RWPE1 (cell line): ENCODE measurements around the gene CNTNAP4.

Source experiments
- CTCF ChIA-PET: fragments of 350-600 bp; sonication (Branson Sonifier 250); formaldehyde crosslinking; extraction: SDS; loops from one replicate; lab custom pipeline; 2021; lab: Yijun Ruan, JAX
- POLR2A ChIA-PET: fragments of 400-600 bp; formaldehyde crosslinking; extraction: SDS; loops from one replicate; lab custom pipeline; 2020; ENCODE audit warnings: antibody characterized with exemption; ENCODE audit not compliant: low non-redundant PET; lab: Yijun Ruan, JAX
- DNase-seq: peaks from one replicate; pipeline ENCODE4 v3.0.0; 2012; ENCODE audit warnings: low spot score
- H3K27ac ChIP-seq: fragments of 450-650 bp; 2 replicates; pipeline ENCODE4 v1.5.1; 2017
- CTCF ChIP-seq: fragments of 450-650 bp; conservative IDR thresholded peaks from 2 replicates; pipeline ENCODE4 v1.5.1; 2017; ENCODE audit warnings: low read depth, mild to moderate bottlenecking

CNTNAP4 gene

DNA sequence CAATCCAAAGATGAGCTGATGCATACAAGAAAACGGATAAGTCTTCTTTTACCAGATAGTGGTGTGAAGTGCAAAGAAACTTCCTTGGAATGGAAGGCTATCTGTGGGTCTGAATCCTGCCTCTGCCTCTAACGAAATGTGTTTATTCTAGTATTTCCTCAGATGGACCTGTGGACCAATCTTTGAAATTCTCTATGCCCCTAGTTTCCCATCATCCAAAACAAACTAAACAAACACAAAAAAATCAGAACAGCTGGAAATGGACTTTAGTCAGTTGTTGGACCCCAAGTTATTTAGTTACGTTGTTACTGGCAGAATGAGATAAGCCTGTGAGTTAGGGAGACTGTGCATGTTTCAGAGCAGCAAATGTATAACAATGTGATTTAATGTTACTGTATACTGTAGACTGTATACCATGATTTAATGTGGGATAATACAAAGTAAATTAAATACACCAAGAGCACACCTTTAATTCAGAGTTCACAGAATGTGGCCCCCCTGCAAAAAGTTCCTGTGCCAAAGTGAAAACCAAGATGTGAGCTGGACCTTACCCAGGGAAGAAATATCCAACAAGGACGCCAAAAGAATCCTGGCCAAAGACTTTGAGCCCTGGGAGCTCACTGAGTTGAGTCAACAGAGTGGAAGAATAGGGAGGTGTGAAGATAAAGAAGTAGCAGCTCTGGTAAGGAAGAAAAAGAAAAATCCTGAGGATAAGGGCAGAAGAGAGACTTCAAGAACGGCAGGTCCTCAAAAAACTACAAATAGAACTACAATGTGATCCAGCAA is 255.2 kb downstream of the CNTNAP4 start:
- POLR2A ChIA-PET: no interaction called here
- H3K27ac ChIP-seq: no peak overlapping the region
- CTCF ChIA-PET: no interaction called here
- DNase-seq: no peak
- TF ChIP-seq CTCF: no peak

DNA sequence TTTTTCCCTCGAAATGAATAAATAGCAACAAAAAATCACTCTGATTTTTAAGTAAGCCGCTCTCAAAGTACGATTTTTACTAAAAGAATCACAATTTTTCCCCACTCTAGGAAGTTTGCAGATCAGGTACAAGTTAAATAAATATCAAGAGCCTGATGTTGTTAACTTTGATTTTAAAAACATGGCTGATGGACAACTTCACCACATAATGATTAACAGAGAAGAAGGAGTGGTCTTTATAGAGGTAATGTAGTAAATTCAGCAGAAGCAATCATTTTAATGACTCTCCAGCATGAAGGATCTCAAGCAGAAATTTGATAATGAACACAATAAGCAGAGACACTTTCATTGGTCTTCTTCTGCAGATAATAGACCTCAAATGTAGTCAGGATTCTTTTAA is 262.4 kb downstream of the CNTNAP4 start:
- DNase-seq: no peak
- CTCF ChIA-PET: no interaction called here
- H3K27ac ChIP-seq: no peak overlapping the region
- no peak for TF ChIP-seq CTCF
- POLR2A ChIA-PET: no interaction called here

DNA sequence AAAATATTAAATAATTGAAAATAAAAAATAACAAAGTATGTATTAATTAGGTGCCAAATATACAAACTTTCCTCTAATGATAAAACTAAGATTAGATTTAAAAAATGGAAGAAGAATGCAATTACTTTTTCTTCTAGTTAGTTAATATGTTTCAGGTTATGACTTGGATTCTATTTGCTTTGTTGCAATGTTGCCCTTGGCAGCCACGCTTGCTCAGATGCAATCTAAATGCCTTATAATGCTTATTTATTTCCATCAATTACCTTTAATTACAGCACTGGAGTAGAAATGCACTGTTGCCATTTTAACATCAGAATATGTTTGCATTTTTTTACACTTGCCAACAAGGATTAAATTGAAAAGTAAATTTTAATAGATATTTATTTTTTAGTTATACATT is 263.9 kb downstream of the CNTNAP4 start:
- DNase-seq: no peak
- POLR2A ChIA-PET: no interaction called here
- no peak overlapping the region for H3K27ac ChIP-seq
- CTCF ChIA-PET: no interaction called here
- TF ChIP-seq CTCF: no peak

DNA sequence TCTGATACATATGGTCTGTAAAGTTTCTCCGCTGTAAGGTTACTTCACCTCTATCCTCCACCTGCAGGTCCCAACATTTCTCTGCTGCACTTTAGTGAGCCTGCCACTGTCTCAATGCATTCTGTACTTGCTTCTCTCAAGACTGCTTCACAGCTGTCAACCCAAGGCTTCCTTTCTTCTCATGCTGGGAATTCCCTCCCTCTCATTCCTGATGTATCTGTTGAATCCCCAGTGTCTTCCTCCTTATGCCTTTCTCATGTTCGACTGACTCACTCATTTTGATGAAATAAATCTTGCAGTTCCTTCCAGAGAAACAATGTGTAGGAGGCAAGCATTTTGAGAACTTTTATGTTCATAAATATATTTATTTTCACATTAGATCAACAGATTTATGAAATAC is 288.3 kb downstream of the CNTNAP4 start:
- CTCF ChIA-PET: no interaction called here
- no peak overlapping the region for H3K27ac ChIP-seq
- POLR2A ChIA-PET: no interaction called here
- no peak for DNase-seq
- TF ChIP-seq CTCF: no peak

DNA sequence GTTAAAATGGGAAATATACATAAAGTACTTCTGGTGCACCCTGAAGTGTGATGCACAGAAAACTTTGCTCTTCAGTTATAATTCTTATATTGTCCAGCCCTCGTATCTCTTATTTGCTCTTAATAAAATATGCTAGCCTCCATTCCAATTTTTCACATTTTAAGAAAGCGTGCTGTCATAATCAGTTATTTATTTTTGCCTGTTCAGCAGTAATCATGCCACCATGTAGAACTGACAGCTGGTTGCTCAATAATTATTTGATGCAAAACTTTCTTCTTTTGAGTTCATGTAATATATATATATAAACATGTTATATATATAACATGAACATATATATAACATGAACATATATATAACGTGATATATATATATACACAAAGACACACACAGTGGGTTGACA is 294.6 kb downstream of the CNTNAP4 start:
- no peak for DNase-seq
- no peak for TF ChIP-seq CTCF
- ChIA-PET POLR2A (interaction anchor here (0.6 kb wide), 1 partner anchor 167 kb away, joined by 4 read pairs; no protein-coding TSS in a partner anchor), CTCF (no interaction called here)
- H3K27ac ChIP-seq: no peak overlapping the region

- no peak for TF ChIP-seq CTCF
- POLR2A ChIA-PET: no interaction called here
- no peak for DNase-seq
- no peak overlapping the region for H3K27ac ChIP-seq
- CTCF ChIA-PET: interaction anchor here (0.6 kb wide), 1 partner anchor 1019 kb away, joined by 3 read pairs; no protein-coding TSS in a partner anchor
Observed at GRCh38 chr16:76573281-76573680, 296.1 kb downstream of the CNTNAP4 start.
